Kidney epithelial cell (primary cell): ENCODE results near the gene HMG20B. TPM values are rescaled to one million over a fixed set of nuclear protein-coding genes. Genes with fewer than 3 reads are reported as not detected.

Experiments used
- DNase-seq: peaks from one replicate; pipeline ENCODE4 v3.0.0-alpha.2; 2010; ENCODE audit warnings: low read depth
- H3K27me3 ChIP-seq: 2 replicates; pipeline ENCODE4 v1.6.0; 2011; ENCODE audit warnings: low read length; ENCODE audit not compliant: control insufficient read depth, insufficient read depth
- H3K36me3 ChIP-seq: 2 replicates; pipeline ENCODE4 v1.5.1; 2011; ENCODE audit warnings: low read length; ENCODE audit not compliant: control insufficient read depth, insufficient read depth
- H3K4me3 ChIP-seq: 2 replicates; pipeline ENCODE4 v1.5.1; 2011; ENCODE audit warnings: low read depth, mild to moderate bottlenecking, control low read depth, low read length
- total RNA-seq: library from RNA; depleted of rRNA; stranded (reverse); fragments of >200 nt; gene quantifications from 2 replicates; pipeline ENCODE4 v1.2.3, GENCODE V29; 2015
- TF ChIP-seq, protein P1 (sequence below): IDR thresholded peaks from 2 replicates; pipeline ENCODE4 v1.5.1; 2011; ENCODE audit warnings: mild to moderate bottlenecking, moderate library complexity, low read length, control low read depth, inconsistent platforms; ENCODE audit not compliant: insufficient read depth, poor library complexity, severe bottlenecking

The HMG20B gene
- total RNA-seq, 1 donor from 2014 or later: 84.5 TPM

DNA sequence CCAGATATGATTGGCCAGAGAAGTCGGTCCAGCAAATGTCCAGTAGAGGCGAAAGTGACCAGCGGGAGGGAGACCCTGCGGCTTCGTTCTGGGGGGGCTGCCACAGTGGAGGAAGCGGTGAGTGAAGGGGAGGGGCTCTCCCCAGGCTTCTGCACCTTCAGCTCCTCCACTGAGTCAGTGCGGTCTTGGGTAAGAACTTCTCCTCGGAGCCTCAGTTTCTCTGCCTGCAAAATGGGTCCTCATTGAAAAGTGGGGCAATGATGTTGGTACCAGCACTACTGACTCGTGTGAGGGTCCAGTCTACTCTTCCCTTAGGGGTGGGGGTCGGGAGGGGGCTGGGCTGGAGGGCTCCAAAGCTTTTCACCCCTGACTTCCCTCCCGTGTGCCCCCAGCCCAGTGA, 16.7 kb downstream of the HMG20B start:
- no peaks in the 10 kb centered on the region for H3K36me3 ChIP-seq
- DNase-seq: no peak
- TF ChIP-seq, protein P1, sequence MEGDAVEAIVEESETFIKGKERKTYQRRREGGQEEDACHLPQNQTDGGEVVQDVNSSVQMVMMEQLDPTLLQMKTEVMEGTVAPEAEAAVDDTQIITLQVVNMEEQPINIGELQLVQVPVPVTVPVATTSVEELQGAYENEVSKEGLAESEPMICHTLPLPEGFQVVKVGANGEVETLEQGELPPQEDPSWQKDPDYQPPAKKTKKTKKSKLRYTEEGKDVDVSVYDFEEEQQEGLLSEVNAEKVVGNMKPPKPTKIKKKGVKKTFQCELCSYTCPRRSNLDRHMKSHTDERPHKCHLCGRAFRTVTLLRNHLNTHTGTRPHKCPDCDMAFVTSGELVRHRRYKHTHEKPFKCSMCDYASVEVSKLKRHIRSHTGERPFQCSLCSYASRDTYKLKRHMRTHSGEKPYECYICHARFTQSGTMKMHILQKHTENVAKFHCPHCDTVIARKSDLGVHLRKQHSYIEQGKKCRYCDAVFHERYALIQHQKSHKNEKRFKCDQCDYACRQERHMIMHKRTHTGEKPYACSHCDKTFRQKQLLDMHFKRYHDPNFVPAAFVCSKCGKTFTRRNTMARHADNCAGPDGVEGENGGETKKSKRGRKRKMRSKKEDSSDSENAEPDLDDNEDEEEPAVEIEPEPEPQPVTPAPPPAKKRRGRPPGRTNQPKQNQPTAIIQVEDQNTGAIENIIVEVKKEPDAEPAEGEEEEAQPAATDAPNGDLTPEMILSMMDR: no peak
- H3K27me3 ChIP-seq: peaks cover 26% of the 10 kb centered on the region
- H3K4me3 ChIP-seq: no peak overlapping the region

DNA sequence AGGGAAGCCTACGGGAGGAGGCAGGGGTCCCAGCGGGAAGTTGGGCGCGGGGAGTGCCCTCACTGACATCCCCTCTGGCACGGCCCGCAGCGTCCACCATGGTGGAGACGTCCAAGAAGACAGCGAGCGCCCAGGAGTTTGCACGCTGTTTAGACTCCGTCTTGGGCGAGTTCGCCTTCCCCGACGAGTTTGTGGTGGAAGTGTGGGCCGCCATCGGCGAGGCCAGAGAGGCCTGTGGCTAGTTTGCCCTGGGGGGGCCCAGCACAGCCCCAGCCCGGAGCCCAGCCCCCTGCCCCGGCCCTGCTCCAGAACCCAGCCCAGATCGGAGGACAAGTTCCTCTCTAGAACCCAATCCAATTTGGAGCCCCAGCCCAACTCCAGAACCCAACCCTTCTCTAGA, 17.2 kb downstream of the HMG20B start:
- DNase-seq: no peak
- Histone ChIP-seq H3K36me3 (no peaks in the 10 kb centered on the region), H3K4me3 (no peak overlapping the region), H3K27me3 (peaks cover 26% of the 10 kb centered on the region)
- TF ChIP-seq, protein P1: no peak

DNA sequence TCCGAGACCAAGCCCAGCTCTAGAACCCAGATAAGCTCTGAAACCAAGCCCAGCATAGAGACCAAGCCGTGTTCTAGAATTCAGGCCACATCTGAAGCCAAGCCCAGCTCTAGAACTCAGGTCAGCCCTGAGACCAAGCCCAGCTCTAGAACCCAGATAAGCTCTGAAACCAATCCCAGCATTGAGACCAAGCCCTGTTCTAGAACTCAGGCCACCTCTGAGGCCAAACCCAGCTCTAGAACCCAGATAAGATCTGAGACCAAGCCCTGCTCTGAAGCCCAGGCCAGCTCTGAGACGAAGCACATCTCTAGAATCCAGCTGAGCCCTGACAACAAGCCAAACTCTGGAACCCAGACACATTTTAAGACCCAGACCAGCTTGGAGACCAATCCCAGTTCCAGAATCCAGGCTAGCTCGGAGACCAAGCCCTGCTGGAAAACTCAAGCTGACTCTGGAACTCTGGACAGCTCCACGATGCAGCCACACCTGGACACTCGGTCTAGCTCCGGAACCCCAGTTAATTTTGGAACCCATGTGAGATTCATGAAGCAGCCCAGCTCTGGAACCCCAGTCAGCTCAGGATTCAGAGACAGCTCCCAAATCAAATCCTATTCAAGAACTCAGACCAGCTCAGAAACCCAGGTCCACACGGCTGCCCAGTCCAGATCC, 18.4 kb downstream of the HMG20B start:
- TF ChIP-seq, protein P1: no peak
- no peaks in the 10 kb centered on the region for H3K36me3 ChIP-seq

DNA sequence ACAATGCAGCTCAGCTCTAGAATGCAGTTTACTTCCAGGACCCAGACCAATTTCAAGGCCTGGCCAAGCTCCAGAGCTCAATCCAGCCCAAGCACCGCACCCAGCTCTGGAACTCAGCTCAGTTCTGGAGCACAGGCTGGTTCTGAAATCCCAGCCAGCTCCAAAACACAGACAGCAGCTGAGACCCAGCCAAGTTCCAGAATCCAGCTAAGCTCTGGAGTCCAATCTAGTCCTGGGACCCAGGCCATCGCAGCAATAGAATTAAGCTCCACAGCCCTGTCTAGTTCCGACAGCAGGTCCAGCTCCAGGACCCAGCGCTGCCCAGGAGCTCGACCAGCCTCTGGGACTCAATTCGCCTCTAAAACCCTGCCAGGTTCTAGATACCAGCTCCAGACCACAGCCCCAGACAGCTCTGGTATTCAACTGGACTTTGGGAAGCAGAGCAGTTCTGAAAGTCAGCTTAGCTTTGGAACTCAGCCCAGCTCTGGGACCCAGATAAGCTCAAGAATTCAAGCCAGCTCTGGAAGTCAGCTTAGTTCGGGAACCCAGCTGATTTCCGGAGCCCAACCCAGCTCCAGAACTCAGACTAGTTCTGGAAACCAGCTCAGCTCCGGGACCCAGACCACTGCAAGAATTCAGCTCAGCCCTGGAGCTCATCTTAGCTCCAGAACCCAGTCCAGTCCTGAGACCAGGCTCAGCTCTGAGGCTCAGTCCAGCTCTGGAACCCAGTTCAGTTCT, 19.3 kb downstream of the HMG20B start:
- Histone ChIP-seq H3K36me3 (no peaks in the 10 kb centered on the region), H3K4me3 (no peak overlapping the region), H3K27me3 (peaks cover 11% of the 10 kb centered on the region)
- TF ChIP-seq, protein P1: no peak
- no peak for DNase-seq

More for the DNA sequence above, 18.4 kb downstream of the HMG20B start:
- H3K4me3 ChIP-seq: no peak overlapping the region
- DNase-seq: no peak
- H3K27me3 ChIP-seq: peaks cover 17% of the 10 kb centered on the region

DNA sequence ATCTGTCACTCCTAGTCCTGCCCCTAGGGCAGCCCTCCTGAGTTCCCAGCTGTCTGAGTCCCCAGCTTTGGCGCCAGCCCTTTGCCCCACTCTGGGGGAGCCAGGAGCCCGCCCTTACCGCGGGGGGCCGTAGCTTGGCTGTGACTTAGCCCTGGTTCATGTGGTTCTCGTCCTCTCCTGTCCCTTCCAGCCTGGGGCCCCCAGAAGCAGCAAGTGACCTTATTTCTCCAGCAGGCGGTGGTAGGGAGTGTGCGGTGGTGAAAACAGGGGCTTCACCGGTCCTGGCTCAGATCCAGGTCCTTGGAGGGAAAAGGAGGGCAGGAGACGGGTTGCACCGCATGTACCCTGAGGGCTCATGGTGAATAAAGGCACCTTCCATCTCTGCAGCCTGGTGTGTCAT, 20.4 kb downstream of the HMG20B start:
- Histone ChIP-seq H3K4me3 (no peak overlapping the region), H3K27me3 (peaks cover 11% of the 10 kb centered on the region), H3K36me3 (no peaks in the 10 kb centered on the region)
- TF ChIP-seq, protein P1: no peak
- no peak for DNase-seq
